Measurements from ENCODE around the gene EPHB1. TPM values are rescaled to one million over a fixed set of nuclear protein-coding genes. Genes with fewer than 3 reads are reported as not detected.

Gene EPHB1
- total and polyA plus RNA-seq, 2 donors (not counting 3 experiments of a cell fraction or from before 2014, with no cell fraction given), result 1.3 to 5.2 TPM

GRCh38 chr3:134803051-134803505 lies 8.0 kb downstream of the EPHB1 start:
- Histone ChIP-seq H3K79me2 (ENCODE audit: control insufficient read depth, insufficient read depth, low read length) (no peaks in the 10 kb centered on the region), H3K36me3 (ENCODE audit: control insufficient read depth in 2 of 2, extremely low read depth in 1 of 2, insufficient read depth in 2 of 2, low read length in 2 of 2) (no peaks in the 10 kb centered on the region), H3K4me3 (replicated peaks in 1 of 3; ENCODE audit: insufficient read depth in 1 of 3, low read depth in 1 of 3, low read length in 3 of 3) (no peak overlapping the region), H3K9me3 (replicated peaks; ENCODE audit: control insufficient read depth, insufficient read depth, low read length) (no peaks in the 10 kb centered on the region), H3K27ac (ENCODE audit: insufficient read depth, low read depth, low read length) (no peak overlapping the region), H3K4me2 (ENCODE audit: insufficient read depth, low read length) (no peak overlapping the region), H3K27me3 (ENCODE audit: control insufficient read depth in 2 of 2, insufficient read depth in 2 of 2, low read length in 2 of 2) (peaks cover 9 to 11% of the 10 kb centered on the region in 2 experiments), H3K9me1 (replicated peaks; ENCODE audit: control insufficient read depth, extremely low read depth, insufficient read depth, low read length) (no peaks in the 10 kb centered on the region), H3K4me1 (ENCODE audit: control insufficient read depth, extremely low read depth, insufficient read depth, low read length) (no peaks in the 10 kb centered on the region), H2AFZ (ENCODE audit: low read depth, low read length) (no peak overlapping the region), H4K20me1 (replicated peaks; ENCODE audit: control insufficient read depth, extremely low read depth, insufficient read depth, low read length) (no peaks in the 10 kb centered on the region), H3K9ac (replicated peaks; ENCODE audit: extremely low read depth, insufficient read depth, low read length) (no peak overlapping the region)
- dilution Hi-C loops (cut with MboI; ENCODE audit: extremely low pct_ligation_motif_present, low sequenced_read_pairs) (no loop called here), intact Hi-C loops (cut with micrococcal nuclease) (no loop called here)
- DNase-seq (ENCODE audit: low read depth, low spot score) (no peak), FAIRE-seq (no peak)
- POLR2A ChIA-PET, result no interaction called here
- TF ChIP-seq EZH2 (IDR thresholded peaks at IDR 0.05; ENCODE audit: borderline replicate concordance, low read depth, low read length, severe bottlenecking) (no peak), FOS (IDR thresholded peaks at IDR 0.05; ENCODE audit: borderline replicate concordance, insufficient read depth, low read length) (no peak)
- CTCF ChIA-PET, result no interaction called here
- BruUV-seq (replicated peaks), result no TSS peak

GRCh38 chr3:134803652-134804051 lies 8.6 kb downstream of the EPHB1 start:
- Histone ChIP-seq H3K79me2 (ENCODE audit: control insufficient read depth, insufficient read depth, low read length) (no peaks in the 10 kb centered on the region), H4K20me1 (replicated peaks; ENCODE audit: control insufficient read depth, extremely low read depth, insufficient read depth, low read length) (no peaks in the 10 kb centered on the region), H3K27ac (ENCODE audit: insufficient read depth, low read depth, low read length) (no peak overlapping the region), H3K4me1 (ENCODE audit: control insufficient read depth, extremely low read depth, insufficient read depth, low read length) (no peaks in the 10 kb centered on the region), H2AFZ (ENCODE audit: low read depth, low read length) (no peak overlapping the region), H3K9me3 (replicated peaks; ENCODE audit: control insufficient read depth, insufficient read depth, low read length) (no peaks in the 10 kb centered on the region), H3K9me1 (replicated peaks; ENCODE audit: control insufficient read depth, extremely low read depth, insufficient read depth, low read length) (no peaks in the 10 kb centered on the region), H3K9ac (replicated peaks; ENCODE audit: extremely low read depth, insufficient read depth, low read length) (no peak overlapping the region), H3K4me2 (ENCODE audit: insufficient read depth, low read length) (no peak overlapping the region), H3K27me3 (ENCODE audit: control insufficient read depth in 2 of 2, insufficient read depth in 2 of 2, low read length in 2 of 2) (peaks cover 5% of the 10 kb centered on the region in 2 experiments), H3K36me3 (ENCODE audit: control insufficient read depth in 2 of 2, extremely low read depth in 1 of 2, insufficient read depth in 2 of 2, low read length in 2 of 2) (no peaks in the 10 kb centered on the region), H3K4me3 (replicated peaks in 1 of 3; ENCODE audit: insufficient read depth in 1 of 3, low read depth in 1 of 3, low read length in 3 of 3) (no peak overlapping the region)
- TF ChIP-seq POLR2A (IDR thresholded peaks at IDR 0.05; ENCODE audit: low read depth, low read length) (no peak), GATA2 (IDR thresholded peaks at IDR 0.05; ENCODE audit: insufficient read depth, insufficient read length, low read depth, low read length) (no peak), POLR2AphosphoS5 (IDR thresholded peaks at IDR 0.05; ENCODE audit: insufficient read depth, low read depth, low read length) (no peak), MYC (IDR thresholded peaks at IDR 0.05; ENCODE audit: low read depth, low read length) (no peak), MAX (IDR thresholded peaks at IDR 0.05; ENCODE audit: insufficient read depth, insufficient read length) (no peak), EZH2 (IDR thresholded peaks at IDR 0.05; ENCODE audit: borderline replicate concordance, low read depth, low read length, severe bottlenecking) (no peak), CTCF (IDR thresholded peaks at IDR 0.05; ENCODE audit: extremely low read depth in 1 of 2, insufficient read depth in 1 of 2, low read depth in 1 of 2, low read length in 2 of 2) (no peak), FOS (IDR thresholded peaks at IDR 0.05; ENCODE audit: borderline replicate concordance, insufficient read depth, low read length) (no peak), JUN (IDR thresholded peaks at IDR 0.05; ENCODE audit: borderline replicate concordance, insufficient read depth, insufficient read length, low read depth) (no peak)
- ChIA-PET CTCF (no interaction called here), POLR2A (no interaction called here)
- BruUV-seq (replicated peaks), result no TSS peak
- intact Hi-C loops (cut with micrococcal nuclease), result no loop called here
- FAIRE-seq, result no peak
- no peak for DNase-seq (ENCODE audit: low read depth, low spot score)
- dilution Hi-C loops (cut with MboI; ENCODE audit: extremely low pct_ligation_motif_present, low sequenced_read_pairs), result no loop called here
